ENCODE measurements around the gene SOCS7. TPM values are rescaled to one million over a fixed set of nuclear protein-coding genes. Genes with fewer than 3 reads are reported as not detected.

SOCS7 gene
- total and polyA plus RNA-seq, 2 of the 4 experiments (the other 2 are of a cell fraction) = 6.5 to 6.8 TPM

DNA sequence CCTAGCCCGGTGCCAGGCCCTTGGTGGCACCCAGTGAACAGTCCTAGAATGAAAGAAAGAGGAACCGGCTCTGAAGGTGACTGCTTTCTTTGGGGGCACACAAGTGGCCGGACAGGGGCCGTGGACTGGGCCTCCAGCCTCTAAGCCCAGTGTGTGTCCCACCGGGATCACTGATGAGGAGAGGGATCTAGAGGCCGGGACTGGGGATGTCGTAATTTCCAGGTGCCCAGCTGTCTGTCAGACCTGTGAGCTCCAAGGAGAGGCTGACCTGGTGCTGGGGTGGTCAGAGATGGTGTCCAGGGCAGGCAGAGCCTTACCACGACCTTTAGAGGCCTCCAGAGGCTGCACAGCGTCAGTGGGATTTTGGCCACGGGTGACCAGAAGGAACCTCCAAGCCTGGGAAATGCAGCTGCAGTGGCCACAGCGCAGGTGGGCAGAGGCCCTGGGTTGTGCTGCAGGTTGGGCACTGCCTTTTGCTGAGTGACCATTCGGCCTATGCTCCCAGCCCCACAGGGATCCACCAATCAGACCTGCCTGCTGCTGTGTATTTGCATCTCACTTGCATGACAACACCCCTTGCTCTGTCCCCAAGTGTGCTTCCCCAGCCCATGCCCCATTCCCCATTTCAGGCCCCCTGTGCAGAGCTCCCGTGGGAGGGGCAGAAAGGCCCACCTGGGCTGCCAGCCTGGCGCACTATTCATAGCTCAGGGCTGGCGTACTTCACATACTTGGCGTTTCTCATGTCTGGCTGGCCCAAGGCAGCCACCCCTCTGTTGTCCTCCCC lies 89.2 kb downstream of the SOCS7 start:
- POLR2A ChIA-PET (ENCODE audit: unreplicated experiment) = interaction anchor here (0.6 kb wide), 1 partner anchor 103 kb away, joined by 3 read pairs; no protein-coding TSS in a partner anchor
- H4K20me1 ChIP-seq (ENCODE audit: insufficient read depth, low read length) = peaks cover 85% of the 10 kb centered on the region
- WGBS, 2 experiments (ENCODE audit: extremely low coverage in 2 of 2, insufficient read length in 1 of 2) = 77% methylated on average over 6 of the region's 16 CpGs; no CpG with 5 or more reads in 1 of the 2 experiments

More for the DNA sequence above, 89.2 kb downstream of the SOCS7 start:
- peaks cover 14% of the 10 kb centered on the region for H3K9me1 ChIP-seq (ENCODE audit: insufficient read depth, low read length)
- H3K4me3 ChIP-seq (ENCODE audit: insufficient read depth, low read depth, low read length) = no peak overlapping the region
- H3K9me3 ChIP-seq (ENCODE audit: control insufficient read depth, insufficient read depth, low read length) = no peaks in the 10 kb centered on the region
- H2BK120ac ChIP-seq (ENCODE audit: low read depth, low read length) = no peak overlapping the region
- H4K91ac ChIP-seq (ENCODE audit: insufficient read depth, low read depth, low read length) = no peak overlapping the region
- no peak for ATAC-seq (ENCODE audit: low read depth)
- CTCF ChIA-PET = no interaction called here
- peak overlapping the region; percentile 27 for H2AFZ ChIP-seq (replicated peaks; ENCODE audit: low read length, poor library complexity)
- no peak overlapping the region for H4K5ac ChIP-seq (ENCODE audit: low read depth, low read length)
- no peak overlapping the region for H3K9ac ChIP-seq (ENCODE audit: low read depth, low read length)
- no peak overlapping the region for H2BK15ac ChIP-seq (ENCODE audit: low read depth, low read length)
- no TSS peak for BruUV-seq (replicated peaks)
- no peak overlapping the region; the same call in 1 of the 2 replicates for H2AK5ac ChIP-seq (ENCODE audit: low read depth, low read length)
- no peaks in the 10 kb centered on the region for H3K27me3 ChIP-seq (ENCODE audit: control insufficient read depth, insufficient read depth, low read length)
- in situ Hi-C loops (cut with MboI; ENCODE audit: low sequenced_read_pairs) (loop anchor here (5.0 kb wide), 1 partner anchor 41 kb away; no protein-coding TSS in a partner anchor), dilution Hi-C loops (cut with HindIII; ENCODE audit: low sequenced_read_pairs, unreplicated experiment) (no loop called here), intact Hi-C loops (cut with micrococcal nuclease) (loop anchor here (5.0 kb wide), 2 partner anchors 46 to 226 kb away; no protein-coding TSS in a partner anchor)
- no peak overlapping the region for H2BK5ac ChIP-seq (ENCODE audit: low read depth, low read length, poor library complexity, severe bottlenecking)
- H3K4me2 ChIP-seq (ENCODE audit: low read depth, low read length) = no peak overlapping the region
- H3K36me3 ChIP-seq (ENCODE audit: control insufficient read depth, insufficient read depth, low read length) = peaks cover 11% of the 10 kb centered on the region
- H3K79me1 ChIP-seq (ENCODE audit: low read depth in 1 of 2, low read length in 2 of 2) = peaks cover 30 to 89% of the 10 kb centered on the region in 2 experiments
- no peak overlapping the region for H3K14ac ChIP-seq (replicated peaks; ENCODE audit: low read depth, low read length)
- no peak for TF ChIP-seq BHLHE40 (IDR thresholded peaks at IDR 0.05; ENCODE audit: low read depth, low read length)
- TF ChIP-seq CEBPB (IDR thresholded peaks at IDR 0.05; ENCODE audit: low read depth, low read length) = no peak
- TF ChIP-seq RCOR1 (IDR thresholded peaks at IDR 0.05; ENCODE audit: insufficient replicate concordance, low read length) = no peak
- no peak for TF ChIP-seq MAFK (IDR thresholded peaks at IDR 0.05; ENCODE audit: low read depth, low read length)
- no peak for TF ChIP-seq CHD1 (IDR thresholded peaks at IDR 0.05; ENCODE audit: low read depth, low read length)
- TF ChIP-seq, protein P1, sequence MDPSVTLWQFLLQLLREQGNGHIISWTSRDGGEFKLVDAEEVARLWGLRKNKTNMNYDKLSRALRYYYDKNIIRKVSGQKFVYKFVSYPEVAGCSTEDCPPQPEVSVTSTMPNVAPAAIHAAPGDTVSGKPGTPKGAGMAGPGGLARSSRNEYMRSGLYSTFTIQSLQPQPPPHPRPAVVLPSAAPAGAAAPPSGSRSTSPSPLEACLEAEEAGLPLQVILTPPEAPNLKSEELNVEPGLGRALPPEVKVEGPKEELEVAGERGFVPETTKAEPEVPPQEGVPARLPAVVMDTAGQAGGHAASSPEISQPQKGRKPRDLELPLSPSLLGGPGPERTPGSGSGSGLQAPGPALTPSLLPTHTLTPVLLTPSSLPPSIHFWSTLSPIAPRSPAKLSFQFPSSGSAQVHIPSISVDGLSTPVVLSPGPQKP (IDR thresholded peaks at IDR 0.05; ENCODE audit: borderline replicate concordance, low read depth, low read length) = no peak
- TF ChIP-seq MAZ (IDR thresholded peaks at IDR 0.05; ENCODE audit: borderline replicate concordance, low read depth, low read length) = no peak
- TF ChIP-seq FOS (IDR thresholded peaks at IDR 0.05; ENCODE audit: low read depth, low read length) = no peak
- no peak for DNase-seq
- H4K8ac ChIP-seq (ENCODE audit: low read depth in 2 of 2, low read length in 2 of 2) = no peak overlapping the region
- H3K23ac ChIP-seq (ENCODE audit: low read depth, low read length) = no peak overlapping the region; the same call in 1 of the 2 replicates
- no peak overlapping the region for H2BK20ac ChIP-seq (ENCODE audit: low read depth, low read length)
- H3K4ac ChIP-seq (ENCODE audit: low read depth, low read length) = no peak overlapping the region
- H3K56ac ChIP-seq (ENCODE audit: extremely low read depth, insufficient read depth, low read length) = no peak overlapping the region
- no peak overlapping the region for H3K18ac ChIP-seq (ENCODE audit: low read depth, low read length)
- H3K4me1 ChIP-seq (ENCODE audit: control insufficient read depth, insufficient read depth, low read length) = peaks cover 16% of the 10 kb centered on the region
- peak overlapping the region; percentile 66 for H2AK9ac ChIP-seq (replicated peaks; ENCODE audit: low read depth, low read length, poor library complexity)
- H3K27ac ChIP-seq (ENCODE audit: insufficient read depth, low read length) = no peak overlapping the region
